ENCODE measurements around the gene SERPINB7. TPM values are rescaled to one million over a fixed set of nuclear protein-coding genes. Genes with fewer than 3 reads are reported as not detected.

Gene SERPINB7
- total and polyA plus RNA-seq, 11 donors: 1.4 TPM; not detected in 10

DNA sequence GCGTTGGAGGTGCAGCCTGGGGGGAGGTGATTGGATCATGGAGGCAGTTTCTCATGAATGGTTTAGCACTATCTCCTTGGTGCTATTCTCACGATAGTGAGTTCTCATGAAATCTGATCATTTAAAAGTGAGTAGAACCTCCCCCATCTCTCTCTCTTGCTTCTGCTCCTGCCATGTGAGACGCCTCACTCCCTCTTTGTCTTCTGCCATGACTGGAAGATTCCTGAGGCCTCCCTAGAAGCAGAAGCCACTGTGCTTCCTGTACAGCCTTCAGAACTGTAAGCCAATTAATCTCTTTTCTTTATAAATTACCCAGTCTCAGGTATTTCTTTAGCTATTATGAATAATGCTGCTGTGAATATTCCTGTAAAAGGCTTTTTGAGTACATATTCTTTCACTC lies 52.9 kb downstream of the SERPINB7 start:
- no peak overlapping the region for H3K27ac ChIP-seq

DNA sequence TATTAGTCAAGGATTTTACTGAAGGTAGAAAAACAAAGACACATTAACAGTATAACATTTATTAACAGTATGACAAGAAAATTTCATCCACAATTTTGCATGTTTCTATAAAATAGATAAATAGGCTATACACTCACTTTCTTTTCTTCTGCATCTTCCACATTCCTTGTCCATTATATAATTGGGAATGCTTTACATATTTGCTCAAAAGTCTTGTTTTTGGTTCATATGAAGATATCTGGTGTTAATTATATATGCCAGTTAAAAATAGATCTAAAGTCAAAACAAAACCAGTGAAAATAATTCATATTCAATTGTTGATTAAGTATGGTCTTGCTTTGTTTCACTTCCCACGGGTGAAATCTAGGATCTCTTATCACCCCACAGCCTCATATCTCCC lies 53.4 kb downstream of the SERPINB7 start:
- H3K27ac ChIP-seq: no peak overlapping the region
- DNase-seq (no peak), ATAC-seq (no peak)
- WGBS, 4 donors: 22 to 35% (median 33%) methylated on average over 1 of the region's 1 CpG
- H3K9me3 ChIP-seq: no peaks in the 10 kb centered on the region
- H3K4me3 ChIP-seq: no peak overlapping the region
- TF ChIP-seq, protein P1, sequence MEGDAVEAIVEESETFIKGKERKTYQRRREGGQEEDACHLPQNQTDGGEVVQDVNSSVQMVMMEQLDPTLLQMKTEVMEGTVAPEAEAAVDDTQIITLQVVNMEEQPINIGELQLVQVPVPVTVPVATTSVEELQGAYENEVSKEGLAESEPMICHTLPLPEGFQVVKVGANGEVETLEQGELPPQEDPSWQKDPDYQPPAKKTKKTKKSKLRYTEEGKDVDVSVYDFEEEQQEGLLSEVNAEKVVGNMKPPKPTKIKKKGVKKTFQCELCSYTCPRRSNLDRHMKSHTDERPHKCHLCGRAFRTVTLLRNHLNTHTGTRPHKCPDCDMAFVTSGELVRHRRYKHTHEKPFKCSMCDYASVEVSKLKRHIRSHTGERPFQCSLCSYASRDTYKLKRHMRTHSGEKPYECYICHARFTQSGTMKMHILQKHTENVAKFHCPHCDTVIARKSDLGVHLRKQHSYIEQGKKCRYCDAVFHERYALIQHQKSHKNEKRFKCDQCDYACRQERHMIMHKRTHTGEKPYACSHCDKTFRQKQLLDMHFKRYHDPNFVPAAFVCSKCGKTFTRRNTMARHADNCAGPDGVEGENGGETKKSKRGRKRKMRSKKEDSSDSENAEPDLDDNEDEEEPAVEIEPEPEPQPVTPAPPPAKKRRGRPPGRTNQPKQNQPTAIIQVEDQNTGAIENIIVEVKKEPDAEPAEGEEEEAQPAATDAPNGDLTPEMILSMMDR (IDR thresholded peaks at IDR 0.05): no peak
- TF ChIP-seq POLR2A (IDR thresholded peaks at IDR 0.05): no peak
- peaks cover 0 to 6% (median 0%) of the 10 kb centered on the region in 12 donors for H3K4me1 ChIP-seq
- intact Hi-C loops (cut with DNase I): loop anchor here in 3 of 10 donors (10.0 kb wide), 1 partner anchor 106 kb away; no protein-coding TSS in a partner anchor
- peaks cover 0 to 4% (median 0%) of the 10 kb centered on the region in 9 donors for H3K27me3 ChIP-seq
- no peaks in the 10 kb centered on the region for H3K36me3 ChIP-seq

More for the DNA sequence above, 52.9 kb downstream of the SERPINB7 start:
- ATAC-seq: no peak
- Histone ChIP-seq H3K27me3 (peaks cover 0 to 4% (median 0%) of the 10 kb centered on the region in 9 donors), H3K4me3 (no peak overlapping the region), H3K36me3 (no peaks in the 10 kb centered on the region), H3K9me3 (no peaks in the 10 kb centered on the region), H3K4me1 (peaks cover 0 to 6% (median 0%) of the 10 kb centered on the region in 12 donors)
- TF ChIP-seq, protein P1 (IDR thresholded peaks at IDR 0.05): no peak
- no peak for TF ChIP-seq POLR2A (IDR thresholded peaks at IDR 0.05)
- 57 to 71% (median 66%) methylated on average over 3 of the region's 3 CpGs for WGBS, 4 donors
- no peak for DNase-seq
- intact Hi-C loops (cut with DNase I): loop anchor here in 3 of 10 donors (10.0 kb wide), 1 partner anchor 107 kb away; no protein-coding TSS in a partner anchor

DNA sequence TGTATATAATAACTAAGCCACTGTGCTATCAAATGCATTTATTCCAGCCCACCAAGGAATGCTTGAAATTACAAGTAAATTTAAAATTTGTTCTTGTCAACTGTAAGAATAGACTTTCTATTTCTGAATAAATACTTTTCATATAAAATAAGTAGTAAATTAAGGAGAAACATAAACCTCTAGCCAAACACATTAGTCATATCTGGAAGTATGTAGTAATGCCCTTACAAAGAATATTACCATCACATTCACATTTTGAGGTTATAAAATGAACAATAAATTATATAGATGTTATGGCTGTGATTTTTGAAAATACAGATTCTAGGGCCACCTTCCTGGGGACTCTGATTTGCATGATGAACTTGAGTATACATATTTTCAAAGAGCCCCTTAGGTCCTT lies 54.7 kb downstream of the SERPINB7 start:
- DNase-seq: no peak
- H3K4me3 ChIP-seq: no peak overlapping the region
- H3K27me3 ChIP-seq: peaks cover 0 to 4% (median 0%) of the 10 kb centered on the region in 9 donors
- H3K9me3 ChIP-seq: no peaks in the 10 kb centered on the region
- H3K27ac ChIP-seq: no peak overlapping the region
- peaks cover 0 to 6% (median 0%) of the 10 kb centered on the region in 12 donors for H3K4me1 ChIP-seq
- no peaks in the 10 kb centered on the region for H3K36me3 ChIP-seq
- TF ChIP-seq, protein P1 (IDR thresholded peaks at IDR 0.05): no peak
- TF ChIP-seq POLR2A (IDR thresholded peaks at IDR 0.05): no peak
- no peak for ATAC-seq
- intact Hi-C loops (cut with DNase I): loop anchor here in 3 of 10 donors (10.0 kb wide), 1 partner anchor 105 kb away; no protein-coding TSS in a partner anchor

DNA sequence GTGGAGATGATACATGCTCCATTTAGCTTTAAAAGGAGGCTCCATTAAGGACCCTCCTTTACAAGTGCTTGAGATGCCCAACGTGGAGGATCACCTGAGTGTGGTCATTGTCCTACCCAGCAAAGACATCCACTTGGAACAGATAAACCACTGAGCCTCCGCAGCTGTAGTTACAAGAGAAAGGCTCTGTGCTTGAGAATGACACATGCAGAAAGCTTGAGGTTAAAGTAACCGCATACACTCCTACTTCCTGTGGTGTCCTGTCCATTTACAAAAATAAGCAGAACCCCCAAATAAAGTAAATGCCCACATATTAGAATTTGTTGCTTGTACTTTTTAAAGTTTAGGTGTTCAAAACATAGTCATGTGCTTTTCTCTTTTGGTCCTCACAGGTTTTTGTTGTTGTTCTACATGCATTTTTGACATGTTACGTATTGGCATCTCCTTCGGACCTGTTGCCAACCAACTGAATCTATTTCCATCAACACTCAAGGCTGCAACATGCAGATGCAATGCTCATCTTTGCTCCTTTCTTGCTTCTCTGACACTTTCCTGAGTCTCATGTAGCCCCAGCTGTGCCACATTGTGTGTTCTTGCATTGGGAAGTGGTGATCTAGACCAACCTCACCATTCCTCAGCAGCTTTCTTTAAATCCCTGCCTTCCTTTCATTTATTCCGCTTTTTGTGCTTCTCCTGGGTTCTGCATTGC lies 56.0 kb downstream of the SERPINB7 start:
- DNase-seq (no peak), ATAC-seq (no peak)
- H3K36me3 ChIP-seq: no peaks in the 10 kb centered on the region
- TF ChIP-seq POLR2A (IDR thresholded peaks at IDR 0.05): no peak
- TF ChIP-seq, protein P1 (IDR thresholded peaks at IDR 0.05): no peak
- H3K27ac ChIP-seq: no peak overlapping the region
- intact Hi-C loops (cut with DNase I): no loop called here
- H3K4me3 ChIP-seq: no peak overlapping the region
- 53 to 61% (median 57%) methylated on average over 6 of the region's 6 CpGs for WGBS, 4 donors
- no peaks in the 10 kb centered on the region for H3K9me3 ChIP-seq
- peaks cover 0 to 6% (median 0%) of the 10 kb centered on the region in 12 donors for H3K4me1 ChIP-seq
- H3K27me3 ChIP-seq: peaks cover 0 to 5% (median 0%) of the 10 kb centered on the region in 9 donors
